Natural killer cell (primary cell): ENCODE measurements around the gene GRID1. TPM values are rescaled to one million over a fixed set of nuclear protein-coding genes. Genes with fewer than 3 reads are reported as not detected.

Source experiments
- ATAC-seq, 3 donors: fragments of 150-1000 bp in 2 of 3; fragments of 200-7000 bp in 1 of 3; cut with Tn5 transposase; 1 replicate in 1 of 3; 2 replicates in 2 of 3; pipeline ENCODE4 v1.10.0; 2021; ENCODE audit warnings: mild to moderate bottlenecking in 2 of 3, moderate library complexity in 2 of 3
- DNase-seq, 2 donors: peaks; one replicate each; pipeline versions ENCODE4 v3.0.0 to v3.0.0-alpha.2; 2013 to 2021; ENCODE audit warnings: mixed read lengths in 1 of 2
- H3K27ac ChIP-seq: one replicate; pipeline ENCODE4 v1.5.1; 2013; ENCODE audit warnings: mild to moderate bottlenecking, low read length
- H3K27me3 ChIP-seq: one replicate; pipeline ENCODE4 v1.6.1; 2013; ENCODE audit warnings: low read length; ENCODE audit not compliant: control insufficient read depth, insufficient read depth
- H3K36me3 ChIP-seq: one replicate; pipeline ENCODE4 v1.6.1; 2013; ENCODE audit warnings: low read length; ENCODE audit not compliant: control insufficient read depth, insufficient read depth
- H3K4me1 ChIP-seq: one replicate; pipeline ENCODE4 v1.6.1; 2013; ENCODE audit warnings: low read length; ENCODE audit not compliant: control insufficient read depth, insufficient read depth
- H3K4me3 ChIP-seq: one replicate; pipeline ENCODE4 v1.5.1; 2013; ENCODE audit warnings: low read length
- H3K9me3 ChIP-seq: one replicate; pipeline ENCODE4 v1.6.1; 2013; ENCODE audit warnings: low read length; ENCODE audit not compliant: control insufficient read depth, insufficient read depth
- H3K27ac Mint-ChIP-seq, 2 donors: one replicate each; pipeline ENCODE4 v1.8.0; 2022; ENCODE audit warnings: mild to moderate bottlenecking in 2 of 2, mixed read lengths in 2 of 2, moderate library complexity in 1 of 2
- H3K27me3 Mint-ChIP-seq, 2 donors: one replicate each; pipeline ENCODE4 v1.8.0; 2022; ENCODE audit warnings: low read depth in 2 of 2, mixed read lengths in 2 of 2
- H3K36me3 Mint-ChIP-seq: one replicate; pipeline ENCODE4 v1.8.0; 2022; ENCODE audit warnings: mixed read lengths
- H3K4me1 Mint-ChIP-seq, 2 donors: one replicate each; pipeline ENCODE4 v1.8.0; 2022; ENCODE audit warnings: mixed read lengths in 2 of 2
- H3K4me3 Mint-ChIP-seq: one replicate; pipeline ENCODE4 v1.8.0; 2022; ENCODE audit warnings: mild to moderate bottlenecking, moderate library complexity, mixed read lengths
- H3K9me3 Mint-ChIP-seq, 2 donors: one replicate each; pipeline ENCODE4 v1.8.0; 2022; ENCODE audit warnings: mixed read lengths in 2 of 2
- CTCF ChIP-seq: fragments of 200-600 bp; IDR thresholded peaks from one replicate; pipeline ENCODE4 v1.8.0; 2022; ENCODE audit warnings: antibody characterized with exemption
- WGBS: methylation state at CpG from one replicate; pipeline ENCODE4 v1.1.7; 2013; ENCODE audit warnings: missing lambda C conversion rate; ENCODE audit not compliant: insufficient coverage; 5-methylcytosine and 5-hydroxymethylcytosine counted together
- intact Hi-C: fragments of 100-400 bp; cut with micrococcal nuclease; formaldehyde crosslinking; loops from one replicate; pipeline ENCODE4 v1.14.2; 2022
- total RNA-seq, 4 donors: library from RNA; stranded (reverse); fragments of 120-200 nt in 1 of 4; gene quantifications; one replicate each; pipeline versions ENCODE4 v1.2.3 to v1.2.4, GENCODE V29; 2013 to 2022

The GRID1 gene
- total RNA-seq, 3 donors from 2014 or later (not counting 1 experiment from before 2014, with no cell fraction given) = not detected

- H3K4me1 Mint-ChIP-seq = peaks cover 0 to 7% of the 10 kb centered on the region in 2 donors
- no peak overlapping the region for H3K27ac Mint-ChIP-seq
- ATAC-seq = no peak
Observed at GRCh38 chr10:86364491-86365345, 1.9 kb downstream of the GRID1 start.

GRCh38 chr10:86363833-86364490, 2.6 kb downstream of the GRID1 start:
- Mint-ChIP-seq H3K36me3 (no peaks in the 10 kb centered on the region), H3K27ac (no peak overlapping the region), H3K4me1 (peaks cover 0 to 7% of the 10 kb centered on the region in 2 donors), H3K4me3 (no peak overlapping the region), H3K27me3 (peaks cover 39 to 41% of the 10 kb centered on the region in 2 donors), H3K9me3 (no peaks in the 10 kb centered on the region)
- 13% methylated on average over 29 of the region's 29 CpGs for WGBS
- Histone ChIP-seq H3K4me1 (peaks cover 17% of the 10 kb centered on the region), H3K36me3 (no peaks in the 10 kb centered on the region), H3K4me3 (no peak overlapping the region), H3K27me3 (peaks cover 29% of the 10 kb centered on the region), H3K27ac (no peak overlapping the region), H3K9me3 (no peaks in the 10 kb centered on the region)
- intact Hi-C loops = no loop called here
- TF ChIP-seq CTCF = no peak
- ATAC-seq (no peak), DNase-seq (peak in 1 of 2 donors; percentile 32)

More at GRCh38 chr10:86364491-86365345, 1.9 kb downstream of the GRID1 start:
- no peak overlapping the region for H3K4me3 ChIP-seq
- intact Hi-C loops = no loop called here
- no peaks in the 10 kb centered on the region for H3K9me3 ChIP-seq
- no peak for TF ChIP-seq CTCF
- H3K36me3 Mint-ChIP-seq = no peaks in the 10 kb centered on the region
- H3K9me3 Mint-ChIP-seq = no peaks in the 10 kb centered on the region
- H3K27me3 ChIP-seq = peaks cover 29% of the 10 kb centered on the region
- H3K27me3 Mint-ChIP-seq = peaks cover 44 to 48% of the 10 kb centered on the region in 2 donors
- peak overlapping the region; percentile 33 for H3K4me3 Mint-ChIP-seq
- H3K4me1 ChIP-seq = peaks cover 17% of the 10 kb centered on the region
- no peaks in the 10 kb centered on the region for H3K36me3 ChIP-seq
- H3K27ac ChIP-seq = no peak overlapping the region
- WGBS = 6% methylated on average over 45 of the region's 46 CpGs
- no peak for DNase-seq

GRCh38 chr10:86363184-86363832, 3.3 kb downstream of the GRID1 start:
- Mint-ChIP-seq H3K4me3 (no peak overlapping the region), H3K27me3 (peaks cover 35% of the 10 kb centered on the region in 2 donors), H3K4me1 (peaks cover 0 to 7% of the 10 kb centered on the region in 2 donors), H3K27ac (no peak overlapping the region), H3K9me3 (no peaks in the 10 kb centered on the region), H3K36me3 (no peaks in the 10 kb centered on the region)
- Histone ChIP-seq H3K4me1 (peaks cover 17% of the 10 kb centered on the region), H3K27ac (no peak overlapping the region), H3K27me3 (peaks cover 29% of the 10 kb centered on the region), H3K36me3 (no peaks in the 10 kb centered on the region), H3K4me3 (no peak overlapping the region), H3K9me3 (no peaks in the 10 kb centered on the region)
- 3% methylated on average over 80 of the region's 80 CpGs for WGBS
- no peak for DNase-seq
- no peak for ATAC-seq
- TF ChIP-seq CTCF = no peak
- intact Hi-C loops = no loop called here
